ENCODE results near the gene STX1B. TPM values are rescaled to one million over a fixed set of nuclear protein-coding genes. Genes with fewer than 3 reads are reported as not detected.

The STX1B gene
- total and polyA plus RNA-seq, 4 donors, result 0.13 to 2.2 (median 0.89) TPM

DNA sequence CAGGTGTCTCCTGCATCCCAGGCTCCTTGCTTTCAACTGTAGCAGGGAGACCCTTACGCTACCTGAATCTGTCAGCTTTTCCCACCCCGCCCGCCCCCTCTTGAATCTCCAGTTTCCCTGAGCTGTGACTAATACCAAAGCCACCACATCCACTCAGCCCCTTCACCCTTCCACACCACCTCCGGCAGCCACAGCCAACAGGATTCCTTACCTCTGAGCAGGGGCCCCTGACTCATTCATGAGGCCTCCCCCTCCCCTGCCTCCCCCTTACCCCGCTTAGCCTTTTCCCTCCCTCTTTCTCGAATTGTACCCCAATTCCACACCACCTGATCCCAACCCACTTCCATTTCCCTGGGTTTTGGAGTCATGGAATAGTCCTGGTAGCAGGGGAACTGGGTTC, 2.3 kb downstream of the STX1B start:
- H3K27ac ChIP-seq (ENCODE audit: low read depth in 1 of 2, low read length in 2 of 2), result no peak overlapping the region
- no peak for ATAC-seq (ENCODE audit: low FRiP score)
- WGBS, 2 donors, result 61 to 66% methylated on average over 6 of the region's 6 CpGs
- no peaks in the 10 kb centered on the region for H3K9me3 ChIP-seq (ENCODE audit: control insufficient read depth, low read length)
- no peaks in the 10 kb centered on the region for H3K4me1 ChIP-seq (ENCODE audit: control insufficient read depth in 1 of 2, insufficient read depth in 2 of 2, low read length in 2 of 2)
- H3K4me3 ChIP-seq (ENCODE audit: low read length in 2 of 2), result no peak overlapping the region
- H3K27me3 ChIP-seq (ENCODE audit: control insufficient read depth in 1 of 2, insufficient read depth in 2 of 2, low read length in 1 of 2), result no peaks in the 10 kb centered on the region
- intact Hi-C loops (cut with DNase I), result no loop called here
- H3K36me3 ChIP-seq (ENCODE audit: control insufficient read depth in 1 of 2, insufficient read depth in 2 of 2, low read length in 1 of 2), result no peaks in the 10 kb centered on the region
- DNase-seq, result no peak

DNA sequence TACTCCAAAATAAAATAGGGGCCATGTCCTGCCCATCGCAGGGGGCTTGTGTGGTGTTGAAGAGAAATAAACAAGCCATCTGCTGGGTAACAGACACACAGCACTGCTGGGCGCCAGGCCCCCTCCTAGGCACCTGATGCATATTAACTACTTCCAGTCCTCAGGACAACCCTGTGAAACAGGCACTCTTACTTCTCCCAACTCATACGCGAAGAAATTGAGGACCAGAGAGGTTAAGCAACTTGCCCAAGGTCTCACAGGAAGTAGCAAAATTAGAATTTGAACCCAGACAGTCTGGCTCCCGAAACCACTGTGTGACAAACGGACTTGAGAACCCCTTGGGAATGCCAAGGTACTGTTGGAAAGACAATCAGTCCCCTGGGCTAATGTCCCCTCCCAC, 2.8 kb downstream of the STX1B start:
- Histone ChIP-seq H3K9me3 (ENCODE audit: control insufficient read depth, low read length) (no peaks in the 10 kb centered on the region), H3K36me3 (ENCODE audit: control insufficient read depth in 1 of 2, insufficient read depth in 2 of 2, low read length in 1 of 2) (no peaks in the 10 kb centered on the region), H3K4me3 (ENCODE audit: low read length in 2 of 2) (no peak overlapping the region), H3K27ac (ENCODE audit: low read depth in 1 of 2, low read length in 2 of 2) (no peak overlapping the region), H3K4me1 (ENCODE audit: control insufficient read depth in 1 of 2, insufficient read depth in 2 of 2, low read length in 2 of 2) (no peaks in the 10 kb centered on the region), H3K27me3 (ENCODE audit: control insufficient read depth in 1 of 2, insufficient read depth in 2 of 2, low read length in 1 of 2) (no peaks in the 10 kb centered on the region)
- intact Hi-C loops (cut with DNase I), result no loop called here
- no peak for DNase-seq
- WGBS, 2 donors, result 53 to 59% methylated on average over 6 of the region's 6 CpGs
- no peak for ATAC-seq (ENCODE audit: low FRiP score)

DNA sequence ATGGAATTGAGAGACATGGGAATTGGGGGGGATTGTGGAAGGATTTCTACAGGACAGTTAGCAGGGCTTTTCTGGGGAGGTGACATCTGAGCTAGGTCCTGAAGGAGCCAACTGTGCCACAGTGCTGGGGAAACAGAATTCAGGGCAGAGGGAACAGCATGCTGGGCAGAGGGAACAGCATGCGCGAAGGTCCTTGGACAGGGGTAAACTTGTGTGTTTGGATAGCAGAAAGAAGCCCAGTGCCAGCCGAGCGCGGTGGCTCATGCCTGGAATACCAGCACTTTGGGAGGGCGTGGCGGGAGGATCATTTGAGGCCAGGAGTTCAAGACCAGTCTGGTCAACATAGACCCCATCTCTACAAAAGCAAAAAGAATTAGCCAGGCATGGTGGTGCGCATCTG, 3.8 kb downstream of the STX1B start:
- no peak overlapping the region for H3K27ac ChIP-seq (ENCODE audit: low read depth in 1 of 2, low read length in 2 of 2)
- no peaks in the 10 kb centered on the region for H3K4me1 ChIP-seq (ENCODE audit: control insufficient read depth in 1 of 2, insufficient read depth in 2 of 2, low read length in 2 of 2)
- no peak for ATAC-seq (ENCODE audit: low FRiP score)
- whole genome bisulfite sequencing, 2 donors, result 83 to 89% methylated on average over 8 of the region's 8 CpGs
- H3K9me3 ChIP-seq (ENCODE audit: control insufficient read depth, low read length), result no peaks in the 10 kb centered on the region
- H3K4me3 ChIP-seq (ENCODE audit: low read length in 2 of 2), result no peak overlapping the region
- no peak for DNase-seq
- intact Hi-C loops (cut with DNase I), result no loop called here
- H3K27me3 ChIP-seq (ENCODE audit: control insufficient read depth in 1 of 2, insufficient read depth in 2 of 2, low read length in 1 of 2), result no peaks in the 10 kb centered on the region
- H3K36me3 ChIP-seq (ENCODE audit: control insufficient read depth in 1 of 2, insufficient read depth in 2 of 2, low read length in 1 of 2), result no peaks in the 10 kb centered on the region

DNA sequence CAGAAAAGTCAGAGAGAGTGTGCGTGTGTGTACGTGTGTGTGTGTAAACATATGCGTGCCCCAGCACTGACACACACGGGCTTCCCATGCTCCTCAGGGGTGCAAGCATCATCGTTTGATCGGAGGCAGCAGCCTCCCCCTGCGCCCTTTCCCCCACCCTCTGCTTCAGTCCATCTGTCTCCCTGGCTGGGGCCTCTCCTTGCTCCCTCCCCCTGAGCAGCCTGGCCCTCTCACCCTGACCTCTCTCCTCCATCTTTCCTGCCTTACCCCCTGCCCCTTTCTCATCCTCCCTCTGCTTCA, 4.4 kb downstream of the STX1B start:
- 30 to 50% methylated on average over 7 of the region's 7 CpGs for WGBS, 2 donors
- no peaks in the 10 kb centered on the region for H3K9me3 ChIP-seq (ENCODE audit: control insufficient read depth, low read length)
- no peak overlapping the region for H3K4me3 ChIP-seq (ENCODE audit: low read length in 2 of 2)
- no peak for ATAC-seq (ENCODE audit: low FRiP score)
- no peaks in the 10 kb centered on the region for H3K27me3 ChIP-seq (ENCODE audit: control insufficient read depth in 1 of 2, insufficient read depth in 2 of 2, low read length in 1 of 2)
- no peak overlapping the region for H3K27ac ChIP-seq (ENCODE audit: low read depth in 1 of 2, low read length in 2 of 2)
- intact Hi-C loops (cut with DNase I), result no loop called here
- no peak for DNase-seq
- H3K36me3 ChIP-seq (ENCODE audit: control insufficient read depth in 1 of 2, insufficient read depth in 2 of 2, low read length in 1 of 2), result no peaks in the 10 kb centered on the region
- no peaks in the 10 kb centered on the region for H3K4me1 ChIP-seq (ENCODE audit: control insufficient read depth in 1 of 2, insufficient read depth in 2 of 2, low read length in 2 of 2)

DNA sequence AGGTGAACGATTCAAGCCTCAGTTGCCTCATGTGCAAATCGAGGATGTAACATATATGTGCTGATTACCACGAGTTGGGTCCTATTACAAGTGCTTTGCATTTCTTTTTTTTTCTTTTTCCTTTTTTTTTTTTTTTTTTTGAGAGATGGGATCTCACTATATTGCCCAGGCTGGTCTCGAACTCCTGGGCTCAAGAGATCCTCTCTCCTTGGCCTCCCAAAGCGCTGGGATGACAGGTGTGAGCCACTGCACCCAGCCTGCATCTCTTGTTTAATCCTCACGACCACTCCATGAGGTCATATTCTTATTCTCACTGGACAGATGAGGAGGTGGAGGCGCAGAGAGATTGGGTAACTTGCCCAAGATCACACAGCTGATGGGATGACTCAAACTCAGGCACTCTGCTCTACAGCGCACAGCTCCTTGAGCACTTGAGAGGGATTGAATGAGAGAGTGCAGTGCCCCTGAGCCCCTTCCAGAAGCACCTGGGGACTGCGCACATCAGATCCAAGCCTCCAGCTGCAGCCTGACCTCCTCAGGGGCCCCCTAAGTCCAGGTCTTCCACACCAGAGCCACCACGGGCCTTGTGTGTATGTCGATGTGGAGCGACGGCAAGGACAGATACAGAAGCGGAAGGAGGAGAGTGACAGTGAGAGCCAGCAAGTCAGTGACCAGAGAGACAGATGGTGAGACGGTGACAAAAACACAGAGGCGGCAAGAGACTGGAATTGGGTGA, 4.9 kb downstream of the STX1B start:
- DNase-seq, result no peak
- Histone ChIP-seq H3K27me3 (ENCODE audit: control insufficient read depth in 1 of 2, insufficient read depth in 2 of 2, low read length in 1 of 2) (no peaks in the 10 kb centered on the region), H3K27ac (ENCODE audit: low read depth in 1 of 2, low read length in 2 of 2) (no peak overlapping the region), H3K4me1 (ENCODE audit: control insufficient read depth in 1 of 2, insufficient read depth in 2 of 2, low read length in 2 of 2) (no peaks in the 10 kb centered on the region), H3K36me3 (ENCODE audit: control insufficient read depth in 1 of 2, insufficient read depth in 2 of 2, low read length in 1 of 2) (no peaks in the 10 kb centered on the region), H3K4me3 (ENCODE audit: low read length in 2 of 2) (no peak overlapping the region), H3K9me3 (ENCODE audit: control insufficient read depth, low read length) (no peaks in the 10 kb centered on the region)
- intact Hi-C loops (cut with DNase I), result no loop called here
- ATAC-seq (ENCODE audit: low FRiP score), result no peak
- WGBS, 2 donors, result 66 to 74% methylated on average over 16 of the region's 16 CpGs

DNA sequence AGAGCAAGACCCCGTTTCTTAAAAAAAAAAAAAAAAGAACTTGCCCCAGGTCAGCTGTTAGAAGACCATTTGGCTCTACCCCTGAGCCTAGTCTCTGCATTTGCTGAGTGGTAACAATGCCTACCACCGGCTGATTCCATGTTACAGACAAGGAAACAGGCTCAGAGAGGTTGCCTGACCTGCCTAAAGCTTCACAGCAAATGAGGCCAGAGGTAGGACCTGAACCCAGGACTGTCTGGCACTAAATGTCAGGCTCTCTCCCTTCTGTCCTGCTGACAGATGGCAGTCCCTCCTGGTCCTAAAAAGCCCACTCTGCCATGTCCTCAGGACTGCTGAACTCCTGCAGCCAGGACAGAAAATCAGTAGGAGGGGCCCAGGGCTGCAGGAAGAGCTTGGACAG, 5.8 kb downstream of the STX1B start:
- ATAC-seq (ENCODE audit: low FRiP score) (no peak), DNase-seq (no peak)
- intact Hi-C loops (cut with DNase I), result no loop called here
- no peaks in the 10 kb centered on the region for H3K4me1 ChIP-seq (ENCODE audit: control insufficient read depth in 1 of 2, insufficient read depth in 2 of 2, low read length in 2 of 2)
- H3K27ac ChIP-seq (ENCODE audit: low read depth in 1 of 2, low read length in 2 of 2), result no peak overlapping the region
- no peaks in the 10 kb centered on the region for H3K9me3 ChIP-seq (ENCODE audit: control insufficient read depth, low read length)
- H3K4me3 ChIP-seq (ENCODE audit: low read length in 2 of 2), result no peak overlapping the region
- WGBS, 2 donors, result 54 to 65% methylated on average over 2 of the region's 2 CpGs
- H3K36me3 ChIP-seq (ENCODE audit: control insufficient read depth in 1 of 2, insufficient read depth in 2 of 2, low read length in 1 of 2), result no peaks in the 10 kb centered on the region
- H3K27me3 ChIP-seq (ENCODE audit: control insufficient read depth in 1 of 2, insufficient read depth in 2 of 2, low read length in 1 of 2), result no peaks in the 10 kb centered on the region

DNA sequence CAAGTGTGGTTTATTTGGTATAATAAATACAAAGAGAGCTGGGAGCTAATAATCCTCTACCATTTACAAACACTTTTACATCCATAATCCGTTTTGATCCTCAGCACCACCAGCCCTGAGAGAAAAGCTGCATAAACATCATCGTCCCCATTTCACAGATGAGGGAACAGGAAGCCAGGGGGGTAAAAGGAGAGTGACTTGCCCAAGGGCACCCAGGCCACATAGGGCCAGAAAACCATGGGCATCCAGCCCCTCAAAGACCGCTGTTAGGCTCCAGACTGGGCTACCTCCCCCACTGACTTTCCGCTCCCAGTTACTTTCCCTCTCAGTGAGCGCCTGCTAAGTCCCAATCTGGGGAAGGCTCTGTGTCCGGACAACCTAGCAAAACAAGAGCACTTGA, 6.7 kb downstream of the STX1B start:
- ATAC-seq (ENCODE audit: low FRiP score) (no peak), DNase-seq (no peak)
- no peaks in the 10 kb centered on the region for H3K4me1 ChIP-seq (ENCODE audit: control insufficient read depth in 1 of 2, insufficient read depth in 2 of 2, low read length in 2 of 2)
- no peak overlapping the region for H3K27ac ChIP-seq (ENCODE audit: low read depth in 1 of 2, low read length in 2 of 2)
- intact Hi-C loops (cut with DNase I), result no loop called here
- no peaks in the 10 kb centered on the region for H3K9me3 ChIP-seq (ENCODE audit: control insufficient read depth, low read length)
- no peaks in the 10 kb centered on the region for H3K27me3 ChIP-seq (ENCODE audit: control insufficient read depth in 1 of 2, insufficient read depth in 2 of 2, low read length in 1 of 2)
- no peaks in the 10 kb centered on the region for H3K36me3 ChIP-seq (ENCODE audit: control insufficient read depth in 1 of 2, insufficient read depth in 2 of 2, low read length in 1 of 2)
- 88 to 93% methylated on average over 6 of the region's 6 CpGs for WGBS, 2 donors
- H3K4me3 ChIP-seq (ENCODE audit: low read length in 2 of 2), result no peak overlapping the region

DNA sequence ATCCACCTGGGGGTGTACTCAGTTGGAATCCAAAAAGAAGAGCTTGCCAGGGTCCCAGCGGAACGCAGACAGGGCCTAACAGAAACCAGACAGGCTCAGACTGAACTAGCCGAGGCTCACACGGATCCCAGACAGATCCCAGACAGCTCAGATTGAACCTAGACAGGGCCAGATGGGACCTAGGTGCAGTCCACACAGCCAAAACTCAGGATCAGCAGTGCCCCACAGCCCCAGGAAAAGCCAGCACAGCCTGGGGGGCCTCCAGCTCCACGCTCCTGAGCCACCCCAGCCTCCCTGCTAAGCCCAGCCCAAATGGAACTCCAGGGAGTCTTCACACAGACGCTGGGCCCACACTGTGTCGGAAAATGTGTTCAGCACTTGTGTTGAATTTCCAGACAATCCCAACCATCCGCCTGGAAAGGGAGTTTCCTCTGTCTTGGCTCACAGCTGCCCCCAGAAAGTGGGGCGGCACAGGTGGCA, 7.5 kb downstream of the STX1B start:
- intact Hi-C loops (cut with DNase I), result no loop called here
- Histone ChIP-seq H3K27ac (ENCODE audit: low read depth in 1 of 2, low read length in 2 of 2) (no peak overlapping the region), H3K4me1 (ENCODE audit: control insufficient read depth in 1 of 2, insufficient read depth in 2 of 2, low read length in 2 of 2) (no peaks in the 10 kb centered on the region), H3K36me3 (ENCODE audit: control insufficient read depth in 1 of 2, insufficient read depth in 2 of 2, low read length in 1 of 2) (no peaks in the 10 kb centered on the region), H3K4me3 (ENCODE audit: low read length in 2 of 2) (no peak overlapping the region), H3K9me3 (ENCODE audit: control insufficient read depth, low read length) (no peaks in the 10 kb centered on the region), H3K27me3 (ENCODE audit: control insufficient read depth in 1 of 2, insufficient read depth in 2 of 2, low read length in 1 of 2) (no peaks in the 10 kb centered on the region)
- 74 to 86% methylated on average over 9 of the region's 9 CpGs for WGBS, 2 donors
- DNase-seq, result no peak
- ATAC-seq (ENCODE audit: low FRiP score), result no peak

DNA sequence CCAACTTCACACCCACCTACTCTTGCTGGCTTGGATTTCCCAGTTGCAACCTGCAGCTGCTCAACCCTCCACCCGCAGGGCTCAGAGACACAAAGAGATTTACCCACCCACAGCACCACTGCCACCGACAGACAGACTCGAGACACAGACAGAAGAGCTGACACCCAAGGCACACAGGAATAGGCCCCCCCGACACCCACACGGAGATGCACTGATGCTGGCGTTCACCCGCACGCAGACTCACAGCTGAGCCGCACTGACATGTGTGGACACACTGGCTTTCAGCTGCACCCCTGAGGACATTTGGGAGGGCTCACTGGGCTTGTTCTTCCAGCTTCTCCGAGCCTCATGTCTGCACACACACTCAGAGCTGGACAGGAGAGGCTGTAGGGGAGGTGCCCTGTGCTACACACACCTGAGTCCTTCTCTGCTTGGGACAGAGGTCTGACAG, 8.2 kb downstream of the STX1B start:
- DNase-seq (no peak), ATAC-seq (ENCODE audit: low FRiP score) (no peak)
- no peaks in the 10 kb centered on the region for H3K36me3 ChIP-seq (ENCODE audit: control insufficient read depth in 1 of 2, insufficient read depth in 2 of 2, low read length in 1 of 2)
- intact Hi-C loops (cut with DNase I), result no loop called here
- H3K4me1 ChIP-seq (ENCODE audit: control insufficient read depth in 1 of 2, insufficient read depth in 2 of 2, low read length in 2 of 2), result no peaks in the 10 kb centered on the region
- 84 to 87% methylated on average over 10 of the region's 10 CpGs for WGBS, 2 donors
- H3K27me3 ChIP-seq (ENCODE audit: control insufficient read depth in 1 of 2, insufficient read depth in 2 of 2, low read length in 1 of 2), result no peaks in the 10 kb centered on the region
- no peak overlapping the region for H3K4me3 ChIP-seq (ENCODE audit: low read length in 2 of 2)
- H3K9me3 ChIP-seq (ENCODE audit: control insufficient read depth, low read length), result no peaks in the 10 kb centered on the region
- H3K27ac ChIP-seq (ENCODE audit: low read depth in 1 of 2, low read length in 2 of 2), result no peak overlapping the region

Data from aorta (tissue), 5 donors.